Peyer's patch (tissue), 4 donors: ENCODE data around the gene NFATC3. TPM values are rescaled to one million over a fixed set of nuclear protein-coding genes. Genes with fewer than 3 reads are reported as not detected.

ENCODE experiments used
- DNase-seq, 3 donors: peaks; one replicate each; pipeline ENCODE4 v3.0.0-alpha.2; 2017 to 2019
- H3K27ac ChIP-seq, 4 donors: fragments of 200-600 bp; sonication (generic); one replicate each; pipeline ENCODE4 v1.5.1; 2016 to 2019
- H3K27me3 ChIP-seq, 2 donors: fragments of 200-600 bp; sonication (generic); one replicate each; pipeline ENCODE4 v1.5.1; 2019
- H3K36me3 ChIP-seq, 3 donors: fragments of 200-600 bp; sonication (generic); one replicate each; pipeline ENCODE4 v1.5.1; 2016 to 2019
- H3K4me1 ChIP-seq, 4 donors: fragments of 200-600 bp; sonication (generic); one replicate each; pipeline ENCODE4 v1.5.1; 2016 to 2019
- H3K4me3 ChIP-seq, 4 donors: fragments of 200-600 bp; sonication (generic); 1 replicate in 3 of 4; 2 replicates in 1 of 4; pipeline ENCODE4 v1.5.1; 2016 to 2019; ENCODE audit warnings: mild to moderate bottlenecking in 1 of 4
- H3K9me3 ChIP-seq, 4 donors: fragments of 200-600 bp; sonication (generic); one replicate each; pipeline ENCODE4 v1.5.1; 2016 to 2019; ENCODE audit warnings: mild to moderate bottlenecking in 1 of 4
- CTCF ChIP-seq, 6 experiments: fragments of 450-650 bp in 4 of 6; fragments of 200-600 bp in 2 of 6; sonication (generic) in 1 of 6; IDR thresholded peaks; one replicate each; pipeline ENCODE4 v1.5.1; 2017 to 2019; ENCODE audit warnings: antibody characterized with exemption in 6 of 6, mild to moderate bottlenecking in 3 of 6, moderate library complexity in 1 of 6
- POLR2A ChIP-seq, 2 donors: fragments of 450-650 bp; IDR thresholded peaks; one replicate each; pipeline ENCODE4 v1.5.1; 2017; ENCODE audit warnings: antibody characterized with exemption in 2 of 2, mild to moderate bottlenecking in 2 of 2, moderate library complexity in 2 of 2
- total RNA-seq, 4 donors: library from RNA; depleted of rRNA; stranded (reverse); fragments of >200 nt; gene quantifications; one replicate each; pipeline ENCODE4 v1.1.0, GENCODE V29; 2016

The NFATC3 gene
- total RNA-seq, 4 donors from 2014 or later = 40.5 to 72.0 (median 61.0) TPM

- no peak for TF ChIP-seq POLR2A (IDR thresholded peaks at IDR 0.05)
- no peak for TF ChIP-seq CTCF (IDR thresholded peaks at IDR 0.05)
- H3K4me3 ChIP-seq = peak overlapping the region in 1 of 4 donors; percentile 7
- H3K27me3 ChIP-seq = no peaks in the 10 kb centered on the region
- peaks cover 0 to 22% (median 0%) of the 10 kb centered on the region in 3 donors for H3K36me3 ChIP-seq
- peak overlapping the region; percentile 71 to 99 (median 90) for H3K27ac ChIP-seq
- DNase-seq = no peak
- peaks cover 33 to 74% (median 45%) of the 10 kb centered on the region in 4 donors for H3K4me1 ChIP-seq
- no peaks in the 10 kb centered on the region for H3K9me3 ChIP-seq
These were observed 5.9 kb upstream of the NFATC3 start for GRCh38 chr16:68079376-68079625.

GRCh38 chr16:68079626-68080344, 5.4 kb upstream of the NFATC3 start:
- no peaks in the 10 kb centered on the region for H3K27me3 ChIP-seq
- peak overlapping the region in 1 of 4 donors; percentile 7 for H3K4me3 ChIP-seq
- H3K36me3 ChIP-seq = peaks cover 0 to 17% (median 0%) of the 10 kb centered on the region in 3 donors
- peaks cover 34 to 76% (median 43%) of the 10 kb centered on the region in 4 donors for H3K4me1 ChIP-seq
- no peaks in the 10 kb centered on the region for H3K9me3 ChIP-seq
- peak in 1 of 6 experiments; percentile 2 for TF ChIP-seq CTCF (IDR thresholded peaks at IDR 0.05)
- TF ChIP-seq POLR2A (IDR thresholded peaks at IDR 0.05) = peak in 1 of 2 donors; percentile 36
- peak; percentile 86 to 95 (median 90) for DNase-seq
- H3K27ac ChIP-seq = peak overlapping the region; percentile 71 to 99 (median 90)

GRCh38 chr16:68081861-68082628, 3.1 kb upstream of the NFATC3 start:
- no peaks in the 10 kb centered on the region for H3K27me3 ChIP-seq
- H3K4me1 ChIP-seq = peaks cover 31 to 75% (median 34%) of the 10 kb centered on the region in 4 donors
- peak; percentile 11 to 81 (median 53) for DNase-seq
- no peak for TF ChIP-seq CTCF (IDR thresholded peaks at IDR 0.05)
- TF ChIP-seq POLR2A (IDR thresholded peaks at IDR 0.05) = peak in 1 of 2 donors; percentile 36
- no peak overlapping the region for H3K4me3 ChIP-seq
- peak overlapping the region; percentile 0 to 99 (median 90) for H3K27ac ChIP-seq
- H3K36me3 ChIP-seq = no peaks in the 10 kb centered on the region
- no peaks in the 10 kb centered on the region for H3K9me3 ChIP-seq

GRCh38 chr16:68082629-68083238, 2.4 kb upstream of the NFATC3 start:
- no peak overlapping the region for H3K4me3 ChIP-seq
- TF ChIP-seq POLR2A (IDR thresholded peaks at IDR 0.05) (no peak), CTCF (IDR thresholded peaks at IDR 0.05) (no peak)
- H3K4me1 ChIP-seq = peaks cover 31 to 79% (median 35%) of the 10 kb centered on the region in 4 donors
- no peaks in the 10 kb centered on the region for H3K27me3 ChIP-seq
- DNase-seq = peak in 2 of 3 donors; percentile 12 to 45
- peak overlapping the region in 3 of 4 donors; percentile 83 to 99 (median 97) for H3K27ac ChIP-seq
- no peaks in the 10 kb centered on the region for H3K36me3 ChIP-seq
- H3K9me3 ChIP-seq = no peaks in the 10 kb centered on the region

- peaks cover 26 to 76% (median 34%) of the 10 kb centered on the region in 4 donors for H3K4me1 ChIP-seq
- no peaks in the 10 kb centered on the region for H3K27me3 ChIP-seq
- no peak for TF ChIP-seq POLR2A (IDR thresholded peaks at IDR 0.05)
- no peak for TF ChIP-seq CTCF (IDR thresholded peaks at IDR 0.05)
- peak in 2 of 3 donors; percentile 10 to 46 for DNase-seq
- H3K27ac ChIP-seq = peak overlapping the region; percentile 97 to 99 (median 98)
- no peaks in the 10 kb centered on the region for H3K9me3 ChIP-seq
- no peaks in the 10 kb centered on the region for H3K36me3 ChIP-seq
- no peak overlapping the region for H3K4me3 ChIP-seq
These were observed 1.9 kb upstream of the NFATC3 start for GRCh38 chr16:68083239-68083781.
